K562 (cell line): ENCODE data around the gene FRRS1. TPM values are rescaled to one million over a fixed set of nuclear protein-coding genes. Genes with fewer than 3 reads are reported as not detected.

Source experiments
- ATAC-seq: fragments of 200-7000 bp; cut with Tn5 transposase; 3 replicates; pipeline ENCODE4 v1.9.1; 2020; ENCODE audit warnings: moderate library complexity
- BruUV-seq: library from RNA; stranded (reverse); fragments of 400-500 nt; replicated peaks from 2 replicates; lab custom pipeline; 2021; lab: Mats Ljungman, UMichigan
- CTCF ChIA-PET: fragments of 300-600 bp; formaldehyde crosslinking; extraction: SDS; loops from one replicate; lab custom pipeline; 2021; ENCODE audit warnings: low intra/inter-chr PET ratio; lab: Yijun Ruan, JAX
- POLR2A ChIA-PET: fragments of 300-600, 350-650 bp; sonication (Branson Sonifier 250); formaldehyde crosslinking; extraction: SDS; loops from one replicate; lab custom pipeline; 2021; ENCODE audit warnings: antibody characterized with exemption, inconsistent platforms; lab: Yijun Ruan, JAX
- DNase-seq, 4 experiments: peaks; one replicate each; pipeline versions ENCODE4 v3.0.0 to v3.0.0-alpha.2; 2011 to 2018; ENCODE audit warnings: low spot score in 3 of 4, mixed read lengths in 3 of 4; ENCODE audit errors: extremely low read depth in 1 of 4
- FAIRE-seq: peaks from 2 replicates; lab custom pipeline; 2011; peaks lifted over from hg19 to GRCh38; lab: Jason Lieb, UNC
- H2AFZ ChIP-seq: 2 replicates; pipeline ENCODE4 v1.6.0; 2011; ENCODE audit warnings: low read depth, low read length, control low read depth, inconsistent platforms
- H3K27ac ChIP-seq: fragments of 200-600 bp; 3 replicates; pipeline ENCODE4 v1.8.0; 2011; ENCODE audit warnings: low read depth, mild to moderate bottlenecking, control low read depth, inconsistent platforms, low read length, moderate library complexity, mixed read lengths; ENCODE audit errors: extremely low read depth
- H3K27me3 ChIP-seq, 2 experiments: fragments of 300-600 bp in 1 of 2; 2 replicates in 1 of 2; 3 replicates in 1 of 2; pipeline versions ENCODE4 v1.6.0 to v1.8.0; 2011; ENCODE audit warnings: inconsistent platforms in 2 of 2, low read length in 2 of 2, mild to moderate bottlenecking in 1 of 2, mixed read lengths in 1 of 2, moderate library complexity in 1 of 2; ENCODE audit not compliant: control insufficient read depth in 2 of 2, insufficient read depth in 2 of 2
- H3K36me3 ChIP-seq: fragments of 300-600 bp; 3 replicates; pipeline ENCODE4 v1.8.0; 2011; ENCODE audit warnings: mild to moderate bottlenecking, low read length, inconsistent platforms; ENCODE audit not compliant: control insufficient read depth, insufficient read depth
- H3K4me1 ChIP-seq, 2 experiments: fragments of 200-600 bp in 1 of 2; replicated peaks in 1 of 2; 2 replicates in 1 of 2; 3 replicates in 1 of 2; pipeline versions ENCODE4 v1.5.1 to v1.8.0; 2011; ENCODE audit warnings: inconsistent platforms in 2 of 2, low read length in 2 of 2, mild to moderate bottlenecking in 1 of 2, mixed read lengths in 1 of 2, moderate library complexity in 1 of 2; ENCODE audit not compliant: control insufficient read depth in 2 of 2, insufficient read depth in 2 of 2
- H3K4me2 ChIP-seq: 2 replicates; pipeline ENCODE4 v1.6.1; 2011; ENCODE audit warnings: low read length, control low read depth, inconsistent platforms, mixed read lengths; ENCODE audit not compliant: insufficient read depth
- H3K4me3 ChIP-seq: fragments of 200-600 bp; sonication (generic), shearing (Covaris generic); 2 replicates; pipeline ENCODE4 v1.5.1; 2016; ENCODE audit warnings: control low read depth, inconsistent platforms
- H3K79me2 ChIP-seq: fragments of 200-600 bp; 3 replicates; pipeline ENCODE4 v1.8.0; 2011; ENCODE audit warnings: low read length, inconsistent platforms; ENCODE audit not compliant: control insufficient read depth, insufficient read depth
- H3K9ac ChIP-seq, 2 experiments: 2 replicates each; pipeline versions ENCODE4 v1.6.0 to v1.6.1; 2011; ENCODE audit warnings: low read depth in 2 of 2, low read length in 2 of 2, control low read depth in 1 of 2, inconsistent platforms in 1 of 2, mild to moderate bottlenecking in 1 of 2, mixed read lengths in 1 of 2; ENCODE audit not compliant: insufficient read depth in 1 of 2
- H3K9me1 ChIP-seq: one replicate; pipeline ENCODE4 v1.6.0; 2011; ENCODE audit warnings: inconsistent platforms, mild to moderate bottlenecking, low read length, moderate library complexity; ENCODE audit not compliant: control insufficient read depth, insufficient read depth
- H3K9me3 ChIP-seq: replicated peaks from 2 replicates; pipeline ENCODE4 v1.5.1; 2011; ENCODE audit warnings: low read depth, low read length, inconsistent platforms; ENCODE audit not compliant: control insufficient read depth, insufficient read depth
- H4K20me1 ChIP-seq: replicated peaks from 2 replicates; pipeline ENCODE4 v1.6.1; 2011; ENCODE audit warnings: low read length, inconsistent platforms, mixed read lengths; ENCODE audit not compliant: control insufficient read depth, insufficient read depth
- GABPA ChIP-seq: fragments of 200-800 bp; sonication (Bioruptor generic); conservative IDR thresholded peaks from 2 replicates; pipeline ENCODE4 v1.6.1; 2016; ENCODE audit warnings: low read depth, missing genetic modification characterization, missing compliant biosample characterization
- NFE2 ChIP-seq: IDR thresholded peaks from 2 replicates; pipeline ENCODE4 v1.6.1; 2014; ENCODE audit warnings: antibody characterized with exemption, low read depth
- RBM25 ChIP-seq: fragments of 200-400 bp; formaldehyde crosslinking; IDR thresholded peaks from 2 replicates; pipeline ENCODE4 v1.6.1; 2018; ENCODE audit warnings: low read length, low read depth, moderate library complexity; ENCODE audit not compliant: severe bottlenecking
- SP2 ChIP-seq: IDR thresholded peaks from 2 replicates; pipeline ENCODE4 v1.6.1; 2011; ENCODE audit warnings: mild to moderate bottlenecking, low read depth, low read length, moderate library complexity; ENCODE audit not compliant: poor library complexity, severe bottlenecking; ENCODE audit errors: extremely low read depth
- TEAD4 ChIP-seq, 2 experiments: sonication (generic) in 1 of 2; formaldehyde crosslinking in 1 of 2; IDR thresholded peaks; 2 replicates each; pipeline versions ENCODE4 v1.6.1 to v1.8.0; 2012 to 2022; ENCODE audit warnings: borderline replicate concordance in 1 of 2, inconsistent platforms in 1 of 2, low read length in 1 of 2, mild to moderate bottlenecking in 1 of 2, missing genetic modification reagents in 1 of 2
- WGBS: fragments of 100-300 bp; shearing (Covaris generic); methylation state at CpG from one replicate; pipeline ENCODE4 v1.1.6; 2016; ENCODE audit warnings: low coverage, mixed read lengths; ENCODE audit not compliant: insufficient coverage; ENCODE audit errors: missing lambda C conversion rate; 5-methylcytosine and 5-hydroxymethylcytosine counted together
- in situ Hi-C: fragments of 300-500 bp; cut with MboI; formaldehyde crosslinking; loops from 4 replicates; pipeline ENCODE4 v1.15.0; 2018; ENCODE audit warnings: inconsistent platforms, mixed read lengths
- intact Hi-C: fragments of 100-400 bp; cut with micrococcal nuclease; formaldehyde crosslinking; loops from 2 replicates; pipeline ENCODE4 v1.14.2; 2022
- polyA plus RNA-seq, 8 experiments: library from polyadenylated mRNA; depleted of rRNA in 4 of 8; stranded (reverse) in 5 of 8; unstranded in 3 of 8; fragments of >200 nt; fragmentation: Nextera tagmentation in 2 of 8; fragmentation: Illumina TruSeq in 1 of 8; extraction: Ambion mirVana in 2 of 8; extraction: Trizol in 1 of 8; gene quantifications; 2 replicates each; pipeline versions ENCODE4 v1.2.1 to v1.2.3, GENCODE V29; 2011 to 2014; ENCODE audit warnings: inconsistent platforms in 1 of 8, missing spikeins in 1 of 8
- total RNA-seq, 7 experiments: library from RNA; depleted of rRNA in 6 of 7; stranded (reverse); fragments of >200 nt in 6 of 7; fragmentation: Illumina TruSeq in 2 of 7; extraction: Trizol in 2 of 7; gene quantifications; 2 replicates each; pipeline versions ENCODE4 v1.2.1 to v1.2.3, GENCODE V29; 2011 to 2021; ENCODE audit warnings: low replicate concordance in 1 of 7

FRRS1 gene
- total and polyA plus RNA-seq, 9 of the 15 experiments (the other 6 are each of a cell fraction or from before 2014, with no cell fraction given) = 0.87 to 54.0 (median 23.7) TPM

GRCh38 chr1:99766378-99766800 lies at the start of gene FRRS1 (continued):
- TF ChIP-seq SP2 (no peak), TEAD4 (IDR thresholded peaks at IDR 0.05; ENCODE audit: low read length) (peak; percentile 41; the same call in 1 of the 2 replicates), TEAD4 (CRISPR knock-in tag; IDR thresholded peaks at IDR 0.05; ENCODE audit: borderline replicate concordance) (no peak)

GRCh38 chr1:99814373-99814900 lies 48.0 kb upstream of the FRRS1 start:
- Histone ChIP-seq H3K36me3 (no peaks in the 10 kb centered on the region), H3K27ac (no peak overlapping the region), H2AFZ (no peak overlapping the region), H3K4me2 (no peak overlapping the region), H3K4me3 (no peak overlapping the region), H4K20me1 (no peaks in the 10 kb centered on the region), H3K79me2 (no peaks in the 10 kb centered on the region), H3K9me3 (no peaks in the 10 kb centered on the region), H3K27me3 (no peaks in the 10 kb centered on the region), H3K9ac (no peak overlapping the region), H3K9me1 (no peaks in the 10 kb centered on the region), H3K4me1 (peaks cover 0 to 3% of the 10 kb centered on the region in 2 experiments; a peak in 1 of 5 replicates)
- in situ Hi-C loops (loop anchor here (5.0 kb wide), 1 partner anchor 223 kb away; a partner anchor contains a TSS), intact Hi-C loops (no loop called here)
- WGBS = 23% methylated on average over 3 of the region's 3 CpGs
- no peak for DNase-seq
- peak; percentile 27; the same call in 1 of the 3 replicates for ATAC-seq
- ChIA-PET POLR2A (no interaction called here), CTCF (no interaction called here)
- BruUV-seq = no TSS peak
- TF ChIP-seq RBM25 = peak; percentile 56
- 0 out of 2 replicates have a peak, but pooled peaks have one; percentile 7 for TF ChIP-seq NFE2
- TF ChIP-seq GABPA (tag) = no peak
- FAIRE-seq = no peak
